HCT116 (cell line): ENCODE data around the gene GCSAM. TPM values are rescaled to one million over a fixed set of nuclear protein-coding genes. Genes with fewer than 3 reads are reported as not detected.

ENCODE experiments used
- ATAC-seq: fragments of 200-7000 bp; cut with Tn5 transposase; 2 replicates; pipeline ENCODE4 v1.9.1; 2020; ENCODE audit warnings: mild to moderate bottlenecking, moderate library complexity
- BruUV-seq: library from RNA; stranded (reverse); fragments of 400-500 nt; replicated peaks from 2 replicates; lab custom pipeline; 2021; lab: Mats Ljungman, UMichigan
- CTCF ChIA-PET: fragments of 300-600 bp; sonication (Branson Sonifier 250); formaldehyde crosslinking; loops from one replicate; lab custom pipeline; 2021; ENCODE audit warnings: antibody characterized with exemption; lab: Charles Lee
- POLR2A ChIA-PET: fragments of 300-600, 350-600 bp; sonication (Branson Sonifier 250); formaldehyde crosslinking; loops from one replicate; lab custom pipeline; 2021; ENCODE audit warnings: antibody characterized with exemption; lab: Charles Lee
- RAD21 ChIA-PET, 2 experiments: fragments of 300-600 bp; sonication (Branson Sonifier 250); formaldehyde crosslinking; loops; one replicate each; lab custom pipeline; 2023; ENCODE audit warnings: low total read pairs in 2 of 2; ENCODE audit not compliant: uncharacterized antibody in 2 of 2, unreplicated experiment in 2 of 2, low non-redundant PET in 1 of 2; lab: Charles Lee
- DNase-seq: peaks from one replicate; pipeline ENCODE4 v3.0.0-alpha.2; 2010; ENCODE audit warnings: low read depth, low spot score
- H2AFZ ChIP-seq: fragments of 200-600 bp; shearing (Covaris generic), sonication (generic); 2 replicates; pipeline ENCODE4 v1.6.1; 2017; ENCODE audit warnings: low read depth, mixed run types, mixed read lengths, antibody characterized with exemption, low read length; ENCODE audit not compliant: poor library complexity, severe bottlenecking
- H3K27ac ChIP-seq: 2 replicates; pipeline ENCODE4 v1.5.1; 2012; ENCODE audit warnings: low read depth, low read length
- H3K27me3 ChIP-seq: fragments of 200-600 bp; sonication (generic); 2 replicates; pipeline ENCODE4 v1.6.1; 2016; ENCODE audit warnings: mixed run types, low read length, mixed read lengths; ENCODE audit not compliant: insufficient read depth
- H3K36me3 ChIP-seq, 2 experiments: fragments of 200-500 bp in 1 of 2; fragments of 200-600 bp in 1 of 2; sonication (Bioruptor generic) in 1 of 2; sonication (generic) in 1 of 2; 2 replicates each; pipeline versions ENCODE4 v1.5.1 to v1.6.1; 2014 to 2016; ENCODE audit warnings: low read length in 2 of 2, inconsistent platforms in 1 of 2, mixed read lengths in 1 of 2, mixed run types in 1 of 2; ENCODE audit not compliant: insufficient read depth in 2 of 2, control insufficient read depth in 1 of 2
- H3K4me1 ChIP-seq, 2 experiments: fragments of 200-600 bp in 1 of 2; sonication (generic) in 1 of 2; 2 replicates each; pipeline versions ENCODE4 v1.5.1 to v1.6.1; 2012 to 2017; ENCODE audit warnings: low read length in 2 of 2, inconsistent platforms in 1 of 2, mild to moderate bottlenecking in 1 of 2, mixed read lengths in 1 of 2, mixed run types in 1 of 2, moderate library complexity in 1 of 2; ENCODE audit not compliant: insufficient read depth in 2 of 2, control insufficient read depth in 1 of 2
- H3K4me2 ChIP-seq: fragments of 200-600 bp; sonication (generic); 2 replicates; pipeline ENCODE4 v1.6.1; 2017; ENCODE audit warnings: mixed run types, low read length, mixed read lengths
- H3K4me3 ChIP-seq, 2 experiments: fragments of 200-600 bp in 1 of 2; sonication (generic) in 1 of 2; replicated peaks in 1 of 2; 2 replicates each; pipeline ENCODE4 v1.5.1; 2011 to 2016; ENCODE audit warnings: low read length in 2 of 2, control low read depth in 1 of 2, low read depth in 1 of 2, mild to moderate bottlenecking in 1 of 2, mixed read lengths in 1 of 2, mixed run types in 1 of 2
- H3K79me2 ChIP-seq: fragments of 200-600 bp; sonication (generic); 2 replicates; pipeline ENCODE4 v1.6.1; 2017; ENCODE audit warnings: mild to moderate bottlenecking, mixed run types, low read length, moderate library complexity, mixed read lengths; ENCODE audit not compliant: insufficient read depth
- H3K9ac ChIP-seq: fragments of 200-600 bp; sonication (generic); 2 replicates; pipeline ENCODE4 v1.6.1; 2016; ENCODE audit warnings: low read length, mixed read lengths
- H3K9me2 ChIP-seq: fragments of 200-600 bp; sonication (generic), shearing (Covaris generic); 2 replicates; pipeline ENCODE4 v1.6.1; 2017; ENCODE audit warnings: mixed run types, mild to moderate bottlenecking, moderate library complexity; ENCODE audit not compliant: insufficient read depth
- H3K9me3 ChIP-seq, 2 experiments: fragments of 200-500 bp in 1 of 2; fragments of 200-600 bp in 1 of 2; sonication (Bioruptor generic) in 1 of 2; sonication (generic) in 1 of 2; 2 replicates each; pipeline ENCODE4 v1.6.1; 2014 to 2017; ENCODE audit warnings: low read length in 2 of 2, mixed read lengths in 2 of 2, inconsistent platforms in 1 of 2, low read depth in 1 of 2, mild to moderate bottlenecking in 1 of 2, mixed run types in 1 of 2, moderate library complexity in 1 of 2; ENCODE audit not compliant: control insufficient read depth in 1 of 2, insufficient read depth in 1 of 2
- H4K20me1 ChIP-seq: fragments of 200-600 bp; sonication (generic), shearing (Covaris generic); 2 replicates; pipeline ENCODE4 v1.6.1; 2017; ENCODE audit warnings: mixed run types, mild to moderate bottlenecking, moderate library complexity; ENCODE audit not compliant: insufficient read depth
- CEBPB ChIP-seq: IDR thresholded peaks from 2 replicates; pipeline ENCODE4 v1.6.1; 2012; ENCODE audit warnings: low read depth
- EZH2 ChIP-seq: fragments of 200-600 bp; sonication (generic); IDR thresholded peaks from 2 replicates; pipeline ENCODE4 v1.6.1; 2017; ENCODE audit warnings: antibody characterized with exemption, mixed run types
- EZH2phosphoT487 ChIP-seq: fragments of 200-600 bp; IDR thresholded peaks from 2 replicates; pipeline ENCODE4 v1.6.1; 2018; ENCODE audit warnings: antibody characterized with exemption, borderline replicate concordance
- FOSL1 ChIP-seq: IDR thresholded peaks from 2 replicates; pipeline ENCODE4 v1.6.1; 2012; ENCODE audit warnings: low read depth
- RAD21 ChIP-seq: IDR thresholded peaks from 2 replicates; pipeline ENCODE4 v1.6.1; 2012; ENCODE audit warnings: low read depth, mild to moderate bottlenecking
- SIN3A ChIP-seq: IDR thresholded peaks from 2 replicates; pipeline ENCODE4 v1.6.1; 2012; ENCODE audit warnings: low read depth
- YY1 ChIP-seq: IDR thresholded peaks from 2 replicates; pipeline ENCODE4 v1.6.1; 2011; ENCODE audit warnings: low read length, low read depth, moderate library complexity, mild to moderate bottlenecking; ENCODE audit not compliant: insufficient replicate concordance; ENCODE audit errors: extremely low read depth
- ZFX ChIP-seq: fragments of 450-650 bp; IDR thresholded peaks from 2 replicates; pipeline ENCODE4 v1.6.1; 2017
- intact Hi-C: fragments of 100-400 bp; cut with micrococcal nuclease; formaldehyde crosslinking; loops from 2 replicates; pipeline ENCODE4 v1.10.0; 2022
- total RNA-seq: library from RNA; stranded (reverse); gene quantifications from one replicate; pipeline ENCODE4 v1.2.1, GENCODE V29; 2021; ENCODE audit not compliant: unreplicated experiment
- TF ChIP-seq, protein P1 (sequence below): IDR thresholded peaks from 2 replicates; pipeline ENCODE4 v1.6.1; 2012
- TF ChIP-seq, protein P2 (sequence below), 3 experiments: fragments of 200-600 bp in 1 of 3; sonication (generic) in 1 of 3; IDR thresholded peaks in 2 of 3; conservative IDR thresholded peaks in 1 of 3; 2 replicates each; pipeline ENCODE4 v1.5.1; 2012 to 2017; ENCODE audit warnings: low read depth in 2 of 3, low read length in 2 of 3, antibody characterized with exemption in 1 of 3, borderline replicate concordance in 1 of 3, control low read depth in 1 of 3, mild to moderate bottlenecking in 1 of 3, mixed read lengths in 1 of 3, mixed run types in 1 of 3, moderate library complexity in 1 of 3; ENCODE audit not compliant: insufficient read depth in 1 of 3

Gene GCSAM
- total RNA-seq, 1 experiment from 2014 or later = not detected

DNA sequence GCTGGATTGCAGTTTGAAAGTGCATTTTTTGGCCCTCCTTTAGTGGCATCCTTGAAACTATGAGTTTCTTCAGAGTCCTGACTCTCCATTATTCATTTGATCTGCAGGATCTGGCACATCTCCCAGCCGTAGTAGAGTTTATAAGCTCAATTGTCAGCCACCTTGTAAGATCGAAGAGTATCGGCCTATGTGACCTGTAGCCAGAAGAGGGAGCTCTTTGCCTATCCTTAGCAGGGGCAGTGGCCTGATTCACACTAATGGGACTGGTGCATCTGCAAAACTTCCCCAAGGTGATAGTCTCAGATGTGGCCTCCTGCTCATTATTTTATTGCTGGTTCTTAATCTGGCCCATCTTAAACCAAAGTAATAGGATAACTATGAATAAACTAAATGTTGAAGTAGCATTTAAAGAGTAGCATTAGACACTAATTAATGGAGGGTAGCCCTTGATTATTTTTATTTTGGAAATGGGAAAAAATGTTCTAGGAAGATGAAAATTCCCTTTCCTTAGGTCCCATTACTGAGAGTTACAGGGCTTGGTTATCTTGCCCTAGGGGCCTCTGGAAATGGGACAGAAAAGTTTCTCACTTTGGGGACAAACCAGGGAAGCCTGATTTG is 21.2 kb downstream of the GCSAM start:
- DNase-seq = peak; percentile 46
- no peaks in the 10 kb centered on the region for H3K79me2 ChIP-seq
- peaks cover 20 to 28% of the 10 kb centered on the region in 2 experiments; a peak in 3 of 4 replicates for H3K36me3 ChIP-seq
- no peaks in the 10 kb centered on the region for H4K20me1 ChIP-seq
- H3K4me3 ChIP-seq = no peak overlapping the region
- H3K27me3 ChIP-seq = no peaks in the 10 kb centered on the region
- H3K9ac ChIP-seq = no peak overlapping the region
- no TSS peak for BruUV-seq
- peaks cover 0 to 6% of the 10 kb centered on the region in 2 experiments; a peak in 1 of 4 replicates for H3K4me1 ChIP-seq
- RAD21 ChIA-PET = interaction anchor here (0.6 to 1.0 kb wide), 2 partner anchors 69 to 382 kb away, joined by 3 read pairs; no protein-coding TSS in a partner anchor
- TF ChIP-seq ZFX = no peak
- TF ChIP-seq RAD21 = peak; percentile 80
- TF ChIP-seq, protein P1, sequence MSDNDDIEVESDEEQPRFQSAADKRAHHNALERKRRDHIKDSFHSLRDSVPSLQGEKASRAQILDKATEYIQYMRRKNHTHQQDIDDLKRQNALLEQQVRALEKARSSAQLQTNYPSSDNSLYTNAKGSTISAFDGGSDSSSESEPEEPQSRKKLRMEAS = no peak
- TF ChIP-seq EZH2phosphoT487 = no peak
- TF ChIP-seq YY1 = no peak
- no peak for TF ChIP-seq CEBPB
- TF ChIP-seq FOSL1 = no peak
- no peak for TF ChIP-seq SIN3A
- TF ChIP-seq, protein P2, sequence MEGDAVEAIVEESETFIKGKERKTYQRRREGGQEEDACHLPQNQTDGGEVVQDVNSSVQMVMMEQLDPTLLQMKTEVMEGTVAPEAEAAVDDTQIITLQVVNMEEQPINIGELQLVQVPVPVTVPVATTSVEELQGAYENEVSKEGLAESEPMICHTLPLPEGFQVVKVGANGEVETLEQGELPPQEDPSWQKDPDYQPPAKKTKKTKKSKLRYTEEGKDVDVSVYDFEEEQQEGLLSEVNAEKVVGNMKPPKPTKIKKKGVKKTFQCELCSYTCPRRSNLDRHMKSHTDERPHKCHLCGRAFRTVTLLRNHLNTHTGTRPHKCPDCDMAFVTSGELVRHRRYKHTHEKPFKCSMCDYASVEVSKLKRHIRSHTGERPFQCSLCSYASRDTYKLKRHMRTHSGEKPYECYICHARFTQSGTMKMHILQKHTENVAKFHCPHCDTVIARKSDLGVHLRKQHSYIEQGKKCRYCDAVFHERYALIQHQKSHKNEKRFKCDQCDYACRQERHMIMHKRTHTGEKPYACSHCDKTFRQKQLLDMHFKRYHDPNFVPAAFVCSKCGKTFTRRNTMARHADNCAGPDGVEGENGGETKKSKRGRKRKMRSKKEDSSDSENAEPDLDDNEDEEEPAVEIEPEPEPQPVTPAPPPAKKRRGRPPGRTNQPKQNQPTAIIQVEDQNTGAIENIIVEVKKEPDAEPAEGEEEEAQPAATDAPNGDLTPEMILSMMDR (IDR thresholded peaks at IDR 0.05 in 2 of 3, conservative IDR thresholded peaks at IDR 0.05 in 1 of 3; ENCODE audit: borderline replicate concordance in 1 of 3, insufficient read depth in 1 of 3, low read depth in 2 of 3, low read length in 2 of 3) = peak; percentile 54 to 90 (median 77); a peak in 5 of 6 replicates
- no peak for TF ChIP-seq EZH2
- TF ChIP-seq, all 23 proteins: peak for 2
- H3K27ac ChIP-seq = no peak overlapping the region
- intact Hi-C loops = loop anchor here (1.0 to 10.0 kb wide), 3 partner anchors 407 to 863 kb away; partner anchors contain the start of gene CD200R1
- no peaks in the 10 kb centered on the region for H3K9me2 ChIP-seq
- no peaks in the 10 kb centered on the region for H3K9me3 ChIP-seq
- H3K4me2 ChIP-seq = no peak overlapping the region
- ChIA-PET POLR2A (no interaction called here), CTCF (interaction anchor here (0.6 to 1.8 kb wide), 36 partner anchors 8 to 1515 kb away, joined by 3 to 15 read pairs (median 4); partner anchors contain the start of genes ATG3, GCSAM, SLC35A5 and SLC9C1)
- peak; percentile 98 for ATAC-seq
- no peak overlapping the region for H2AFZ ChIP-seq
